GM19240 (cell line): ENCODE results near the gene LMO4.

Experiments
- DNase-seq: peaks from one replicate; pipeline ENCODE4 v3.0.0; 2011; ENCODE audit warnings: low spot score; ENCODE audit not compliant: insufficient read length

Gene LMO4

DNA sequence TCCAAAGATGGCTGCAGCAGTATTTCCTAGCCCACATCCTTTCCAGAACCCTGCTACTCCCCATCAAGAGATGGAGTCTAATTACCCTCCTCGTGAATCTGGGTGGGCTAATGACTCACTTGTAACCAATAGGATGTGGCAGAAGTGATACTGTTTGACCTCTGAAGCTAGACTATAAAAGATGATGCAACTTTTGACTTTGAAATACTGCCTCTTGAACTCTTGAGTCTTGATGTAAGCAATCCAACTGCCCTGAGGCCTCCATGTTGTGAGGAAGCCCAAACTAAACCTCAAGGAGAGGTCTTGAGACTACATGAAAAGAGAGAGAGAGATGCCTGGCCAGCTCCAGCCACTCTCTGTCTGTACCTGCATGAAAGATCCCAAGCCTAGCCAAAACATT, 29.5 kb downstream of the LMO4 start:
- DNase-seq = no peak

- no peak for DNase-seq
These were observed 30.9 kb downstream of the LMO4 start for GRCh38 chr1:87359586-87359985.

DNA sequence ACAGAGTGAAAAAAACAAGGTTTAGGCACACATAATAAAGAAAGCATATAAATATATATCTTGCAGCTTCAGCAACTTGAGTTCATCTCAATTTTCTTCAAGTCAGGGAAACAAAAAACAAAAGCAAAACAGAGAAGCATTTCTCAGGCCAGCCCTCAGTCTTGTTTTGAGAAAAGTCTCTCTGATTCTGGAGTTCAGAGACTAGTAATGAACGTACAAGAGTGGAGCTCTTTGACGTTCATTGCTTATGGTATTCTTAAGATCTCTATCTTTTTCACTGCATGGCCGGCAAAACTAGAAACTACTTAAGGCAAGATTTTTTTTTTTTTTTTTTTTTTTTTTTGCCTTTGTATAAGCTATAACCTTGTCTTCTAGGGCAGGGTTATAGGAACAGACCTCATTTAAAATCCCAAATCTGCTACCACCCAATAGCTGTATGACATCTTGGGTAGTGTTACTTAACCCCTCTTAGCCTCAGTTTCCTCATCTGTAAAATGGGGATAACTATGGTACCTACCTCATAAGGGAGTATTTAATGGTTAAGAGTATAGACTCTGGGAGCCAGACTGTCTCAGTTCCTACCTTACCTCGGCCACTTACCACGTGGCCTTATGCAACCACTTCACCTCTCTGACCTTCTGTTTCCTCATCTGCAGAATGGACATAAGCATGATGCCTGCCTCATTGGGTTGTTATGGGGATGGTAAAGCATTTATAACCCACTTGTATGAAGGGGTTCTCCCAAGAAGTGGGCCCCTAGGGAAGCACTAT, 33.6 kb downstream of the LMO4 start:
- no peak for DNase-seq

DNA sequence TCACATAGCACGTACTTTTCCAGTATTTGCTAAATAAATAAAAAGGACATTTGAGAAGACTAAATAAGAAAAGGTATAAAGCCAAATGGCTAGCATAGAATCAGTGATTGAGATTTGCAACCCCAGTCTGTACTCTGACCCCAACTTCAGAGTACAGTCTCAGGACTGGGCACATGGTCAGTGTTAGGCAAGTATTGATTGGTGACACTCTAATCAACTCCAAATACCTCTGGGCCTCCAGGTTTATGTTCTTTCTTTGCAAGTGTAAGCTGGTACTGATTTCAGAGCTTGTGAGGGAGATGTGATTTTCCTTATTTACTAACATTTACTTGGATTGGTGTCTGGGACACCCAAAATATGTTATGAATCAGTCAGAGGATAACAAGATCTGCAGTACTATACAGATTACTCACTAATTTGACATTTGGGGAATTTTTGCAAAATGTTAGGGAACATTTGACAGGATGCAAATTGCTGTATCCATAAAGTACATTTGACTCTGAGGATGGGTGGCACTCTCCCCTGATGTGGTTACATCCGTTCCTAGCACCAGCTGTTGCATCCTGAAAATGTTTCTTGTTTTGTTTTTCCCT, 34.2 kb downstream of the LMO4 start:
- no peak for DNase-seq

DNA sequence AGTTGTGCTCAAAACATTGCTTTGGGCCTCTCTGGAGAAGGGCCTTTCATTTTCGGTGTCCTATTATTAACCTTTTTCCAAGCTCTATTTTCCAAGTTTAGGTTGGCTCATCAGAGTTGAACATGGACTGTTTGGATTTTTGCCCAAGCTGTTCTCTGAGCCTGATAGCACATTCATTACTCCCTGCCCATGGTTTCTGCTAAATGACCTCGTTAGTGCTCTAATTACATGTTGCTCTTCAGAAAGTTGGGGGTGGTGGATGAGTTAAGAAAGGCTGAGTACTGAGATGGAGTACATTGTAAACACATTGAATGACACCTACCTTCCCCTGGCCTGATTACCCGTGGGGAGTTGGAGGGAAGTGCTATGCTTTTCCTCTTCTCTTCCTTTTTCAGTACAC, 38.9 kb downstream of the LMO4 start:
- DNase-seq = no peak

GRCh38 chr1:87368907-87369306, 40.2 kb downstream of the LMO4 start:
- DNase-seq = no peak

DNA sequence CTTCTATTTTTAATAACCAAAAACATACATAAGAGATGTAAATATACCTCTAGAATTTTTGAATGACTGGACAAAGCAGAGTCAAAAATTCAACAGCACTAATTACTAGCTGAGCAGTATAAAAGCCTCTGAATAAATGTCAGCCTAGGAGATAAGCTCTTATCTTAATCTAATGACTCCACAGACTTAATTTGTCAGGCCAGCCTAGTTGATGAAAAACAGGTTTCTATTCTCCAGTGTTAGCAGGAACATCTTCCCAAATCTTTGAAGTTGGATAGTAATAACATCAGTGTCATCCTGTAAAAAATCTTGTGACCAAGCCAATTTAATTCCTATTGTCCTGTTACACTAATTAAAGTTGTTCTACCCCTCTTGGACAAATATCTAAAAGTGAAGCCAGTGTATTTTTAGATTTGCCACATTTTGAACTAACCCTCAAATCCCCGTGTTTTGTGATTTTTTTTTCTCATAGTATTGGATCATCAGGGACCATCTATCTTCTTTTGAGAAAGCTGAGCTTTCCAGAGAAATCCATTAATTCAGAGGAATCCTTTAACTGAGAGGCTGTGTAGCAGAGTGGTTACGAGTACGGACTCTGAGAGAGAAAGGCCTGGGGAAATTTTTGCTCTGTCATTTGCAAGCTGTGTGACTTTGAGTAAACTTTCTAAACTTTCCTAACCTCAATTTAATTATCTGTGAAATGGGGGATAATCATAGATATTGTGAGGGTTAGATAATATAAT, 41.2 kb downstream of the LMO4 start:
- no peak for DNase-seq

- no peak for DNase-seq
These were observed 41.9 kb downstream of the LMO4 start for GRCh38 chr1:87370544-87370943.

- no peak for DNase-seq
These were observed 50.6 kb downstream of the LMO4 start for GRCh38 chr1:87379306-87379705.

DNA sequence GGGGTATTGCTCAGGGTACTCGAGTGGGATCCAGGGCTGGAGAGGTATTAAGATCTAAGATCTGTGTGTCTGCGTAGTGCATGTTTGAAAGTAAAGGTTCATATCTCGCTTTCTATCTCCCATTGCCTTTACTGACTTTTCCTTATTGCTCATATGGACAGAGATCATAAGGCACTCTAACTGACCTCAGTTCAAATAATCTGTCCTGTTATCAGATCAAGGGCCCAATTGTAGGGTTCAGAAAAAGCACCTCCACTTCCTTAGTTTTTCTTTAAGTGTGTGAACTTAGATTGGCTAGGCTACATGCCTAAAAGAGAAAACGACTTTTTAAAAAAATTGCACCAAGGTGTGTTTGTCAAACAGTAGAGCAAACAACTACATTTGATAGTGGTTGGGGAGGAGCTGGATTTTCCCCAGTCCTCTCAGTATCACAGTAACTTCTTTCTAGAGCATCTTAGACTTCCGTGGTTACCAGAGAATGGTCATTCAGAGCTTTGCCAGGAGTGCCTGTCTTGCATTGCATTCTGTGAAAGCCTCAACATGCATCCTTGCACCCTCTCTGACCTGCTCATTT, 57.6 kb downstream of the LMO4 start:
- DNase-seq = no peak

DNA sequence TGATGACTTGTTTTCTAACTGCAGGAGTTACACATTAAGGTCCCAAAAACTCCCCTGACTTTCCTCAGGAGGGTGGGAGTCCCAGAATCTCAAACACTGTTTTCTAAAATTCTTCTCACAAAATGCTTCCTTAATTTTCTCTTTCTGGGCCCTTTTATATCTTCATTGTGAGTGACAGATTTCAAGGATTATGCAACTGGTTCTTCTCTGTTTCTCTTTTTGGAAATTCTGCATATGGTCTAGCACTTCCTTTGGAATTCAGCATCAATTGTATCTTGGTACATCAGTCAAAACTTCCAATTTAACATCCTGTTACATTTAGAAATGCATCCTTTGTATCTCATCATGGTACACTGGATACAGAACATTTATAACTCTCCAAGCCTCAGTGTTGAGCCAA, 59.7 kb downstream of the LMO4 start:
- DNase-seq = no peak

DNA sequence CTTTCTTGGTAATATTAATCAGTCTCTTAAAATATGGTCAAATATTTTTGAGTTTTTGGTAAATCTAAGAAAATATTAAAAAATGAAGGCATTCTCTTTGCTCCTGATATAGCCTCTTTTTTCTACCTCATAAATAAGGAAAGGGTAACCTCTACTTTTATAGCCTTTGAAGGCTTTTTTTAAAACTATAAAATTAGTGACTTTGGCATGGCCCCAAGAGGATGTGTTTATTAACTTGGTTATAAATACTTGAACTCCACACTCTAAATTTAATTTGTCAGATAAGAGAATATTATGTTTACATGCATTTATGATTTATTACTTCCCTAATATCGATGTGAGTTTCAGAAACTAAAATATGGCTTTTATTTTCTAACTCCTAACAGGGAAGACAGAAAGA, 60.3 kb downstream of the LMO4 start:
- no peak for DNase-seq

- no peak for DNase-seq
These were observed 60.9 kb downstream of the LMO4 start for GRCh38 chr1:87389546-87389945.

DNA sequence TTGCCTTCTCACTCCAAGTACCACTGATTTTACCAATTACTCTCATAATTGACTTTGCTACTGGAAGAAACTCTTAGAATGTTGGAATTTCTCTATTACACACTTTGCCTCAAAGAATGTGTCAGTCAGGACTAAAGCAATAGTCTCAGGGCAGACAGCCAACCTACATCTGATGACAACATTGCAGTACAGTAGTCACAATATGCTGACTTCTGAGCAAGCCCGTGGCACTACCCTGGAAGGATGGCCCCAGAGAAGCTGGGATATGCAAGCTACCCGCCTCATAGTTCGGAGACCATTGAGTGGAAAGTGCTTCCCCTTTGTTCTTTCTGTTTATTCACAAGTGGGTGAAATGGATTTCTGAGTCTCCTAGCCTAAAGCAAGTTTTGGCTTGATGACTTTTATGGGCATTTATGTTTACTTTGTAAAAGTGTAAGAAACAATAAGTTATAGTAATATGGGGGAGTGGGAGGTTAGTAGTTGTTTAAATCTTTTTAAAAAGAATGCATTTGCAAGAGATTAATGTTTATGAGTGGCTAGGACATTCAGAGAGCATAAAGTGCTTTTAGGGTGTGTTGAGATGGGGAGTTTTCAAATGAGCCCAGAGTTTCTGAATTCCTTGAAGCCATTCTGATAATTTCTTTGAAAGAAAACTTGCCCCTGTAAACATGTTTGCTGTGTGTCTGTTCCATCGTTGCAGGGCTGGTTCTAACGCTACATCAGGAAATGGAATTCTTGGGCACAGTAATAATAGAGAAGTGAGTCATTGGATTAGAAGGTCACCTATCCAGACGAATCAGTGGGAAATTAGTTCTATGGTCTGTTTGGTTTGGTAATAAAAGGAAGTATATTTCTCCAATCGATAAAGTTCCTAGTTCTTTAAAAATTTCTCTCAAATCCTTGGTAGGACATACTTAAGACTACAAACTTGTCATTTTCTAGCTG, 63.8 kb downstream of the LMO4 start:
- DNase-seq = no peak

- no peak for DNase-seq
These were observed 64.9 kb downstream of the LMO4 start for GRCh38 chr1:87393445-87394085.

GRCh38 chr1:87394513-87394912, 65.8 kb downstream of the LMO4 start:
- no peak for DNase-seq

- DNase-seq = no peak
These were observed 66.3 kb downstream of the LMO4 start for GRCh38 chr1:87394982-87395381.
